ENCODE results near the gene DNMT3A. TPM values are rescaled to one million over a fixed set of nuclear protein-coding genes. Genes with fewer than 3 reads are reported as not detected.

Gene DNMT3A
- total and polyA plus RNA-seq, 2 donors (not counting 3 experiments of a cell fraction or from before 2014, with no cell fraction given) = 23.3 to 71.7 TPM

- H3K36me3 ChIP-seq (ENCODE audit: control insufficient read depth in 2 of 2, extremely low read depth in 1 of 2, insufficient read depth in 2 of 2, low read length in 2 of 2) = peaks cover 0 to 7% of the 10 kb centered on the region in 2 experiments
- H3K27me3 ChIP-seq (ENCODE audit: control insufficient read depth in 2 of 2, insufficient read depth in 2 of 2, low read length in 2 of 2) = no peaks in the 10 kb centered on the region
- BruUV-seq (replicated peaks) = no TSS peak
- TF ChIP-seq GATA2 (IDR thresholded peaks at IDR 0.05; ENCODE audit: insufficient read depth, insufficient read length, low read depth, low read length) (no peak), EZH2 (IDR thresholded peaks at IDR 0.05; ENCODE audit: borderline replicate concordance, low read depth, low read length, severe bottlenecking) (no peak), POLR2AphosphoS5 (IDR thresholded peaks at IDR 0.05; ENCODE audit: insufficient read depth, low read depth, low read length) (no peak), MAX (IDR thresholded peaks at IDR 0.05; ENCODE audit: insufficient read depth, insufficient read length) (no peak), CTCF (IDR thresholded peaks at IDR 0.05; ENCODE audit: extremely low read depth in 1 of 2, insufficient read depth in 1 of 2, low read depth in 1 of 2, low read length in 2 of 2) (no peak)
- intact Hi-C loops (cut with micrococcal nuclease) (no loop called here), dilution Hi-C loops (cut with MboI; ENCODE audit: extremely low pct_ligation_motif_present, low sequenced_read_pairs) (no loop called here)
- CTCF ChIA-PET = interaction anchor here (0.9 to 1.5 kb wide), 2 partner anchors 10 to 14 kb away, joined by 3 to 4 read pairs; no protein-coding TSS in a partner anchor
- H3K79me2 ChIP-seq (ENCODE audit: control insufficient read depth, insufficient read depth, low read length) = no peaks in the 10 kb centered on the region
- peaks cover 12% of the 10 kb centered on the region for H3K4me1 ChIP-seq (ENCODE audit: control insufficient read depth, extremely low read depth, insufficient read depth, low read length)
- H4K20me1 ChIP-seq (replicated peaks; ENCODE audit: control insufficient read depth, extremely low read depth, insufficient read depth, low read length) = no peaks in the 10 kb centered on the region
- H3K9me1 ChIP-seq (replicated peaks; ENCODE audit: control insufficient read depth, extremely low read depth, insufficient read depth, low read length) = no peaks in the 10 kb centered on the region
- H3K27ac ChIP-seq (ENCODE audit: insufficient read depth, low read depth, low read length) = no peak overlapping the region
- no peak overlapping the region for H2AFZ ChIP-seq (ENCODE audit: low read depth, low read length)
- H3K9ac ChIP-seq (replicated peaks; ENCODE audit: extremely low read depth, insufficient read depth, low read length) = no peak overlapping the region
- no peak overlapping the region for H3K4me3 ChIP-seq (replicated peaks in 1 of 3; ENCODE audit: insufficient read depth in 1 of 3, low read depth in 1 of 3, low read length in 3 of 3)
- no peak for FAIRE-seq
- POLR2A ChIA-PET = no interaction called here
- H3K9me3 ChIP-seq (replicated peaks; ENCODE audit: control insufficient read depth, insufficient read depth, low read length) = no peaks in the 10 kb centered on the region
- no peak overlapping the region for H3K4me2 ChIP-seq (ENCODE audit: insufficient read depth, low read length)
- DNase-seq (ENCODE audit: low read depth, low spot score) = no peak
These were observed 75.3 kb downstream of the DNMT3A start for GRCh38 chr2:25266399-25266798.
